NCI-H1930 (cell line): Measurements from ENCODE around the gene DDX5.

ENCODE experiments used
- DNase-seq, 2 experiments: peaks; one replicate each; lab custom pipeline; 2025; lab: John Stamatoyannopoulos, UW

DDX5 gene

DNA sequence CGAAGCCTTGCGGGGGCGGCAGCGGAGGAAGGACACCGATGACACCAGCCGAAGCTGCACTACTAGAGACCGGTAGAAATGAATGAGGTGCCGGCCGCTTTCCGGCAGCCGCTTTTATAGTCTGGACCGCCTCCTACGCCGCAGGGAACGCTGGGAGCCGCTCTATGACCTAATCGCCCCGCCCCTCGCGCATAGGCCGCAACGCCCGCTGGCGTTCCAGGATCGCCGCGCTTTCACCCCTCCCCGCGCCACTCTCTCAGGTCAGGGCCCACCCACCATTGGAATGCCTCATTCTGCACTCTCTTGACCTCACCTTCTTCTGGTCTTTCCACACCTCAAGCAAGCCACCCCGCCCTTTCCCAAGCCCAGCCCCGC lies at the start of gene DDX5:
DDX5 (minus strand) TSS at position 89 of the 375 bp plus-strand sequence. CDS start 170 bp downstream, outside the sequence.
- DNase-seq: peak; percentile 86 to 87

GRCh38 chr17:64555281-64555680 lies 49.2 kb upstream of the DDX5 start:
- no peak for DNase-seq

- no peak for DNase-seq
Measured at GRCh38 chr17:64554028-64554637, 48.0 kb upstream of the DDX5 start.

GRCh38 chr17:64551461-64551860 lies 45.4 kb upstream of the DDX5 start:
- no peak for DNase-seq

DNA sequence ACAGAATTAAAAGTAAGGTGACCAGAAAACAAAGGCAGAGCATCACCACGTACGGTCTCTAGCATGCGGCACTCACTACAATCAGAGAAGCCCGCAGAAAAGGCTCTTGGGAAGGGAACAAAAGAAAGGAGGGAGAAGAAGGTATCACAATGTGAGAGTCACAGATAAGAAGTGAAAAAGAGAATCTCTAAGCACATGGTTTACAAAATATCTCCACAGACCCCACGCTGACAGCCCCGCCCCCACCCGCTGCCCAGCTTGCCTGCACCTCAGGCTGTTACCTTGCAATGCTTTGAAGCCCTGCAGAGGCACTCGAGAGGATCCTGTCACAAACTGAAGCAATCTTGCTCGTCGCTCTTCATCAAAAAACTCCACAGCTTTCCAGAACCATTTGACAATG lies 41.2 kb upstream of the DDX5 start:
- DNase-seq: no peak

DNA sequence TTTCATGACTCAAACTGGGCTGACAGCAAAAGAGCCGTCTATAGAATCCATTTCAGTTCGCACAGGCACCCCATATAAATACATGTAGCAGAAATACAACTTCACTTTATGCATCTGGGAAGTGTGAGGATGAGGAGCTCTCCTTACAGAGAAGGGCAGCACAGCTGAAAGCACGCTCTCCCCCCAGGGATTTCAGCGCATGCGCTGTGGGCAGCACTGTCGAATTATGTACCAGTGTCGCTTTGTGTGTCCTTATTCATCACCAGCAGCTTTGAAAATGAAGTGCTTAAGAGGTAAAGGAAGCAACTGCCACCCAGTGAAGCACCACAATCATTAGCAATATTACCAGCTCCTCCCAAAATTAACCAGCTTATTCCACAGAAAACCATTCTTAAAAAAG lies 40.6 kb upstream of the DDX5 start:
- no peak for DNase-seq

DNA sequence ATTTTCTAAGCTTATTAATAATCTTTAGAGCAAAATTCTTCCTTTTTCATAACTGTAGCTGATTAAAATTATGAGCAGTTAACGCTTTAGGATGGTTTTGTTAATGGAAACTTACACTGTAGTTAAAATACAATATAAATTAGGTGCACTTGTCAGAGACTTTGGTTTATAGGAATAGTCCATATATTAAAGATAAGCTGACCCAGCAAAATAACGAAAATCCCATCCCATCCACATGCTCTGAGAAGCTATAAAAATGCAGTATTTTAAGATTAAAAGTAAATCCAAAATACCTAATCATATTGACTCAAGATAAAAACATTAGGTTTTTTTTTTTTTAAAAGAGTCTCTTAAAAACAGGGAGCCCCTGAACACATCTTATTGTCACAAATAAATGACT lies 38.7 kb upstream of the DDX5 start:
- DNase-seq: no peak

GRCh38 chr17:64540118-64540776 lies 34.2 kb upstream of the DDX5 start:
- DNase-seq: no peak

- DNase-seq: no peak
Measured at GRCh38 chr17:64538508-64539130, 32.5 kb upstream of the DDX5 start.

DNA sequence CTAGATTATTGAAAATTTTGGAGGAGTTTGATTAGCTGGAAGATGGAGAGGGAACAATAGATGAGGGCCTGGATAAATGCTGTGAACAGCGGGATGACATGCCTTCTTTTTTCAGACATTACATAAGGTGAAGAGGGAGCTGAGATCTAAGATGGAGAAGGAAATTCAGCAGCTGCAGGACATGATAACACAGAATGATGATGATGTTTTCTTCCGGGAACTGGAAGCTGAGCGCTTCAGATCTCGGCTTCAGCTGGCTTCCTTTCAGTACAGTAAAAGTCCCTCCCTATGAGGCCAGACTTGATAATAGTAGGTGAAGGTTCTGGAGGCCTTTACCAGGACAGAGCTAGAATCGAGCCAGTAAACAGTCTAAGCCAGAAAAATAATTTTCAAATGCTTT lies 31.4 kb upstream of the DDX5 start:
- DNase-seq: no peak

DNA sequence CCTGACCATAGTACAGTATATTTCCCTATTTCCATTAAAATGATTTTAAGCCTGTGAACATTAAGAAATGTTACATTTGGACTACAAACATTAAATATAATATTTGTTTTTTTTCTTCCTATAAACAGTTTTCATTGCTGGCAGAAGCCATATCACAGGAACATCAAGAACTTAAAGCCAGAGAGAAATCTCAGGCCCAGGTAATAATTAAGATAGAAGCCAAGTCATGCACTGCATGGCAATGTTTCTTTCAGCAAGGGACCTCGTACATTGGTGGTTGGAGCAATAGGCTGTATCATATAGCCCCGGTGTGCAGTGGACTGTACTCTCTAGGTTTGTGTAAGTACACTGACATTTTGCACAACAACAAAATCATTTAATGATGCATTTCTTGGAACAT lies 30.8 kb upstream of the DDX5 start:
- no peak for DNase-seq

- DNase-seq: no peak
Measured at GRCh38 chr17:64535357-64535756, 29.3 kb upstream of the DDX5 start.

DNA sequence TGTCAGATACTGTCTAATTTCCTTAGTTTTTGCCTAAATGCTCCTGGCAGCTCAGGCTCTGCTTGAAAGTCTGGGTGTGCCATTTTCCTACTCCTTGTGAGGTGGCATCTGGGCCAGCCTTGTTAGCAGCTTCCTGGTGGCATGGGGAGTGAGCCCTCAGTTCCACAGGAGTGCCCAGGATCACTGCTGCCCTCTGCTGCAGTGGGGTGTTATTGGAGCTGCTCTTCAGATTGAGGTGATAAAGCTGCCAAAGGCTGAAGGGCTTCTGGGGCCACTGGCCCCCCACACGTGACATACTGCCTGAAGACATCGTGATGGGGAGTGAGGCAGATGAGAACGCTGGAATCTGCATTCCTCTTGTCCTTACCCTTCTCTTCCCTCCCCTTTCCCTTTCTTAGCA lies 28.1 kb upstream of the DDX5 start:
- no peak for DNase-seq

GRCh38 chr17:64533784-64534183 lies 27.7 kb upstream of the DDX5 start:
- no peak for DNase-seq

GRCh38 chr17:64532409-64532808 lies 26.3 kb upstream of the DDX5 start:
- DNase-seq: no peak

GRCh38 chr17:64531955-64532371 lies 25.9 kb upstream of the DDX5 start:
- DNase-seq: no peak

- DNase-seq: no peak
Measured at GRCh38 chr17:64529221-64529620, 23.1 kb upstream of the DDX5 start.

- no peak for DNase-seq
Measured at GRCh38 chr17:64527914-64528313, 21.8 kb upstream of the DDX5 start.

DNA sequence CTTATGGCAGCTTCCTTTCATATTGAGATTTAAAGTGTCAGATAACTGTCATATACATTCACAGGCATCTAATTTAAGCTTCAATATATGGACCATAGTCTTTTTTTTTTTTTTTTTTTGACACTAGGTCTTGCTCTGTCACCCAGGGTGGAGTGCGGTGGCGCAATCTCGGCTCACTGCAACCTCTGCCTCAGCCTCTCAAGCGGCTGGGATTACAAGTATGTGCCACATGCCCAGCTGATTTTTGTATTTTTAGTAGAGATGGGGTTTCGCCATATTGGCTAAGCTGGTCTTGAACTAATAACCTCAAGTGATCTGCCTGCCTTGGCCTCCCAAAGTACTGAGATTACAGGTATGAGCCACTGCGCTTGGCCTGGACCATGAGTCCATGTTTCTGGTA lies 14.3 kb upstream of the DDX5 start:
- DNase-seq: no peak

- DNase-seq: no peak
Measured at GRCh38 chr17:64519601-64520000, 13.5 kb upstream of the DDX5 start.

GRCh38 chr17:64515829-64516228 lies 9.7 kb upstream of the DDX5 start:
- DNase-seq: no peak

DNA sequence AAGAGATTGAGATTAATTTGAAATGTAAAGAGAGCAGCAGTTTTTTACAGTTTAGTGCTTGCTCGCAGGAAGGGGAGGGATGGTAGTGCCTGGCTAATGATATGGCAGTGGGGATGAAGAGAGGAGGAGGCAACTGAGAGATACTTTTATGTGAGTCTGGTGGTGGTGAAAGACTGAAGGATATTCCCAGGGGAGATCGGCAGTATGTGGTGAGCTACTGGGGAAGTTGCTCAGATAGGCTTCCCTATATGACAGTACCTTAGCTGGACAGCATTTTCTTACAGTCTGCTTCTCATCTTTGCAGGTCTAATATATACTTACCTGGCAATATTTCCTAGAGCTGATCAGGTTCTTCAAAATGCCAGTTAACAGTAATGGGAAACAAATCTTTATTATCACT lies 9.3 kb upstream of the DDX5 start:
- DNase-seq: no peak

GRCh38 chr17:64509179-64509578 lies 3.1 kb upstream of the DDX5 start:
- no peak for DNase-seq

DNA sequence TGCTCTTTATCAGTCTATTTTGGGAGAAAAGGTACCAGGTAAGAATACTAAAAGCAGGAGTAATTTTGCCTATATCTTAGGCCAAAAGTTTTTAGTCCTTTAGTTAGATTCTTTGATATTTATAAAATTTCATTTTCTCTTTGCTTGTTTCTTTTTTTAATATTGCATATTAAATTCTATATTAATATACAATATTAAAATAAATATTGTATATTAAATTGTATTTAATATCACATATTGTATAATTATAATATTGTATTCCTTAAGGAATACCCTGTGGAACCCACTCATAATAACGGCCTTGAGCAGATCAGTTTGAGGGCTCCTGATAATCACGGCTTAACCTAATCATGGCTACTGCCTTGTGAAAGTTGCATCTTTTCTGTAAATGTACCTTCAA lies 2.6 kb upstream of the DDX5 start:
- DNase-seq: no peak
